HG03045 (cell line): ENCODE data around the gene USP22.
"Not testable (repeated sequence)": the region's sequence is repeated elsewhere in the genome, so short reads cannot be mapped to it uniquely, and the experiment has no call there.

Experiments used
- ATAC-seq: cut with Tn5 transposase; IDR thresholded peaks from one replicate; pipeline ENCODE4 v1.9.1; 2021; ENCODE audit warnings: mild to moderate bottlenecking, moderate library complexity; ENCODE audit not compliant: unreplicated experiment

Gene USP22

GRCh38 chr17:20989991-20990855 lies 52.6 kb downstream of the USP22 start:
- no peak for ATAC-seq

- ATAC-seq: no peak
Measured at GRCh38 chr17:20989481-20989880, 53.3 kb downstream of the USP22 start.

- ATAC-seq: no peak
Measured at GRCh38 chr17:20988896-20989295, 53.9 kb downstream of the USP22 start.

- no peak for ATAC-seq
Measured at GRCh38 chr17:20988001-20988636, 54.7 kb downstream of the USP22 start.

GRCh38 chr17:20987511-20987910 lies 55.3 kb downstream of the USP22 start:
- no peak for ATAC-seq

- ATAC-seq: no peak
Measured at GRCh38 chr17:20986767-20987510, 55.9 kb downstream of the USP22 start.

GRCh38 chr17:20983359-20983637 lies 59.5 kb downstream of the USP22 start:
- ATAC-seq: no peak

GRCh38 chr17:20982589-20983358 lies 60.0 kb downstream of the USP22 start:
- ATAC-seq: no peak

- ATAC-seq: no peak
Measured at GRCh38 chr17:20981046-20981920, 61.5 kb downstream of the USP22 start.

- no peak for ATAC-seq
Measured at GRCh38 chr17:20979792-20980083, 63.1 kb downstream of the USP22 start.

- not testable (repeated sequence) for ATAC-seq
Measured at GRCh38 chr17:20979007-20979791, 63.6 kb downstream of the USP22 start.

- not testable (repeated sequence) for ATAC-seq
Measured at GRCh38 chr17:20977609-20978253, 65.1 kb downstream of the USP22 start.

GRCh38 chr17:20975566-20975965 lies 67.2 kb downstream of the USP22 start:
- no peak for ATAC-seq

GRCh38 chr17:20970329-20970728 lies 72.5 kb downstream of the USP22 start:
- ATAC-seq: no peak

- ATAC-seq: no peak
Measured at GRCh38 chr17:20968913-20969616, 73.7 kb downstream of the USP22 start.

GRCh38 chr17:20967776-20968175 lies 75.0 kb downstream of the USP22 start:
- no peak for ATAC-seq

- no peak for ATAC-seq
Measured at GRCh38 chr17:20966870-20967269, 75.9 kb downstream of the USP22 start.

GRCh38 chr17:20965492-20965891 lies 77.3 kb downstream of the USP22 start:
- ATAC-seq: no peak
